GM12872 (cell line): Measurements from ENCODE around the gene ZNF143.
A peak's percentile ranks its signal among the peaks of the same experiment; 100 is the strongest.

Source experiments
- TF ChIP-seq, protein P1 (sequence below): IDR thresholded peaks from 3 replicates; pipeline ENCODE4 v1.5.1; 2011; ENCODE audit warnings: low read depth, mild to moderate bottlenecking, low read length, moderate library complexity; ENCODE audit not compliant: insufficient read depth

ZNF143 gene

DNA sequence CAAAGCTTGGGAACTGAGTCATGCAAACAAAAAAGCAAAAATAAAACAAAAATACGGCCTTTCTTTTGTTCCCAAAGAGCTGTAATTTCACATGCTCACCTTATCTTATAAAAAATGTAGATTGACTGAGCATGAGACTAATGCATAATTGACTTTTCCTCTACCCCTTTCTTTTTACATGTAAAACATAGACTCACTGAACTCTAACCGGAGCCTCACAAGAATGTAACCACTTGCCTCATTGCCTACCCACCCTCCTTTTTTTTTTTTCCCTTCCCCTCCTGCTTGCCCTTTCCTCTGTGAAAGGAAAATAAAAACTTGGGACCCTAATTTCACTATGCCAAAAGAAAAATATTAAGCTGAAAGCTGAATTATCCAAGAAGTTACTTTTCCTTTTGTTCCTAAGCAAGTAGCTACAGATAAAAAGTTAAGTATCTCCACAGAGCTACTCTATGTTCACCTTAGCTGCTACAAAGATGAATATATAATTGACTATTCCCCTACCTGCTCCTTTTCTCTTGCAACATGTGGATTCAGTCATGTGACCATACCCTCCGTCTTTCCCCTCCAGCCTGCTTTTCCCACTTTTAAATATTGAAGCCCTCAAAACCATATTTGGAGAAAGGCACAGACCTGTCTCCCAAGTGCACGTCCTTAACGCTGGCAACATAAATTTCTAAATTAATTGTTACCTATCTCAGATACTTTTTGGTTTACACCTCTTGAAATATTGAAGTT is 73.1 kb downstream of the ZNF143 start:
- TF ChIP-seq, protein P1, sequence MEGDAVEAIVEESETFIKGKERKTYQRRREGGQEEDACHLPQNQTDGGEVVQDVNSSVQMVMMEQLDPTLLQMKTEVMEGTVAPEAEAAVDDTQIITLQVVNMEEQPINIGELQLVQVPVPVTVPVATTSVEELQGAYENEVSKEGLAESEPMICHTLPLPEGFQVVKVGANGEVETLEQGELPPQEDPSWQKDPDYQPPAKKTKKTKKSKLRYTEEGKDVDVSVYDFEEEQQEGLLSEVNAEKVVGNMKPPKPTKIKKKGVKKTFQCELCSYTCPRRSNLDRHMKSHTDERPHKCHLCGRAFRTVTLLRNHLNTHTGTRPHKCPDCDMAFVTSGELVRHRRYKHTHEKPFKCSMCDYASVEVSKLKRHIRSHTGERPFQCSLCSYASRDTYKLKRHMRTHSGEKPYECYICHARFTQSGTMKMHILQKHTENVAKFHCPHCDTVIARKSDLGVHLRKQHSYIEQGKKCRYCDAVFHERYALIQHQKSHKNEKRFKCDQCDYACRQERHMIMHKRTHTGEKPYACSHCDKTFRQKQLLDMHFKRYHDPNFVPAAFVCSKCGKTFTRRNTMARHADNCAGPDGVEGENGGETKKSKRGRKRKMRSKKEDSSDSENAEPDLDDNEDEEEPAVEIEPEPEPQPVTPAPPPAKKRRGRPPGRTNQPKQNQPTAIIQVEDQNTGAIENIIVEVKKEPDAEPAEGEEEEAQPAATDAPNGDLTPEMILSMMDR: no peak

DNA sequence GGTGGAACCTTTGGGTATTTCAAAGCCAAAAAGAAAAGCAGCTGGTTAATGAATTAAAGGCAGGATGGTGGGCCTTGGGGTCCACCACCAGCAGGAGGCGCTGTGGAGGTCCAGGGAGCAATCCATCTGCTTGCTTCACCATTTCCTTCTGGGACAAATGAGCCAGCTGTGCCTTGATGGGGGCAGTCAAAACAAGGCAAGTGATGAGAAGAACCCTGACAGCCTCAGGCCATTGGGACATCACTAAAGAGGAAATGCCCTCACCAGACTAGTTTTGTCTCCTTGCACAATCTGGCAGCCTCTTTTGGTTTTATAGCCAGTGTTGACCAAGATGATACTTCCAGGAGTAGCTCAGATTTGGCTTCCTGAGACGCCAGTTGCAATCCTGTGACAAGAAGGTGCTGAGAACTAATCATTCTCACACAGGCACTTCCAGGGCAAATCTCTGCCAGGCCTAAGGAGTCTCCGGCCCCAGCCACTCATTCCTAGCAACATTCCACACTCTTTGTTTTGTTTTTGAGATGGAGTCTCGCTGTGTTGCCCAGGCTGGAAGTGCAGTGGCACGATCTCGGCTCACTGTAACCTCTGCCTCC is 74.5 kb downstream of the ZNF143 start:
- TF ChIP-seq, protein P1: peak; percentile 96

DNA sequence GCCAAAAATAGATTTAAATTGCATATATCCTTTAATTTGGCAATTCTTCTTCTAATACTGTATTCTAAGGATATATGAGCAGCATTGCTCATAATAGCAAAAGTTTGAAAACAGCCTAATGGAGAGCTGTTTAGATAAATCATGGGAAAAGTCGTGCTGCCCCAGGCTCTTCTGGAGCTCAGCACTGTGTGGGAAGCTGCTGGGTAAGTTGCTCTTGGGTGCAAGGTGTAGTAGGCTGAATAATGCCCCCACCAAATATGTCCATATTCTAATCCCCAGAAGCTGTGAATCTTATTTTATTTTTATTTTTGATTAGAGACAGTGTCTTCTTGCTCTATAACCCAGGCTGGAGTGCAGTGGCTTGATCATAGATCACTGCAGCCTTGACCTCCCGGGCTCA is 77.7 kb downstream of the ZNF143 start:
- TF ChIP-seq, protein P1: no peak

DNA sequence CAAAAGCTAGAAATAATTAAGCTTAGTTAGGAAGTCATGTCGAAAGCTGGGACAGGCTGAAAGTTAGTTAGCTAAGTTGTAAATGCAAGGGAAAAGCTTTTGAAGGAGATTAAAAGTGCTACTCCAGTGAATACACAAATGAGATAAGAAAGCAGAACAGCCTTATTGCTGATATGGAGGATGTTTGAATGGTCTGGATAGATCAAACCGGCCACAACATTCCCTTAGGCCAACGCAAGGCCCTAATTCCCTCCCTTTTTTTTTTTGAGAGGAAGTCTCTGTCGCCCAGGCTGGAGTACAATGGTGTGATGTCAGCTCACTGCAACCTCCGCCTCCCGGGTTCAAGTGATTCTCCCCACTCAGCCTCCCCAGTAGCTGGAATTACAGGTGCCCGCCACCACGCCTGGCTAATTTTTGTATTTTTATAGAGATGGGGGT is 89.4 kb downstream of the ZNF143 start:
- TF ChIP-seq, protein P1: no peak

- TF ChIP-seq, protein P1: no peak
Measured at GRCh38 chr11:9561279-9561982, 100.6 kb downstream of the ZNF143 start.

- TF ChIP-seq, protein P1: no peak
Measured at GRCh38 chr11:9562716-9563115, 101.9 kb downstream of the ZNF143 start.

DNA sequence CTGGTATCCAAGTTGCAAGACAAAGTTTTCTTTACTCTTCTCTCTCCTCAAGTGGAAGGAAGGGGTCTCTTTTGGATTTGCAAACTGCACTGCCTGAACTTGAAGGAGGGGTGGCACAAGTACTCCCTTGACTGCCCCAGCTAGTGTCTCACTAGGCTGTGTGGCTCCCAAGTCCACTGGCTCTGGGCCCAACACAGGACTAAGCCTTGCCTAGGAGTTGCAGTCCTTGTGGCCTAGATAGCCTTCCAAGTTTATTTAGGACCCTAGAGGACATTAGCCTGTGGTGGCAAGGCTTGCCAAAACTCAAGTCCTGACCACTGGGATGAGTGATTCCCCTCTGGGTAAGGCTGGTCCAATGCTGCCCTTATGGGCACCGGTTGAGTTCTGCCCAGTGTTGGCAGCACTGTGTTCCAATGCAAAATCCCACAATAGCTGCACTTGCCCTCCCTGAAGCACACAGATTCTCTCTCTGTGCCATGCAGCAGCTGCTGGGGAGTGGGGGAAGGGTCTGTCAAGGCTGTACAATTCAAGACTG is 102.5 kb downstream of the ZNF143 start:
- TF ChIP-seq, protein P1: no peak
